NCI-H1694 treated with DMSO at 0.1 percent for 48 hours (cell line): Measurements from ENCODE around the gene CP.
"Not testable (repeated sequence)": the region's sequence is repeated elsewhere in the genome, so short reads cannot be mapped to it uniquely, and the experiment has no call there.

Experiments
- DNase-seq: peaks from one replicate; lab custom pipeline; 2025; lab: John Stamatoyannopoulos, UW

CP gene

DNA sequence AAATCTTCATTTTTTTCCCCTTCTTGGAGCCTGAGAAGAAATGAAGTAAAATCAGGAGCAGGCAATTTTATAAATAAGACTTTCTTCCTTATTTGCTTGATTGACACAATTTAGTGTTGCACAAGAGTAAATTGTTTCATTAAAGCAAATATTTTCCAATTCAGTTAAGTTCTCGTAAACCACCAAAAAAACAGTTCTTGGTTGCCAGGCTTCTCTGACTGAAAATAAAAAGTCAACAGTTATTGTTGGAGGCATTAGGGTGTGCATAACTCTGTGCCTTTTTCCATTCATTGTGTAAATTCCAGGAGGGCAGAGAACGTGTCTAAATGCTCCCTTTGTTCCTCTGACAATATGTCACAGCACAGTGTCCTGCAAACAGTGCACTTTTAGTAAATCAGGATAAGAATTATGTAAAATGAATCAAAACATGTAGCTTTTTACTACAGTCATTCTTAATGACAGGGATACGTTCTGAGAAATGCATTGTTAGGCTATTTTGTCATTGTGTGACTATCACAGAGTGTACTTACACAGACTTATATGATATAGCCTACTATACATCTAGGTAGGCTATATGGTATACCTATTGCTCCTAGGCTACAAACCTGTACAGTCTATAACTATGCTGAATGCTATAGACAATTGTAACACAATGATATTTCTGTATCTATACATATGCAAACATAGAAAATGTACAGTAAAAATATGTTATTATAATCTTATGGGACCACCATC lies at the start of gene CP:
Gene CP, minus strand, starts transcription at position 47 of the 735 bp plus-strand sequence. Its CDS starts 37 bp downstream, at position 10.
- no peak for DNase-seq

DNA sequence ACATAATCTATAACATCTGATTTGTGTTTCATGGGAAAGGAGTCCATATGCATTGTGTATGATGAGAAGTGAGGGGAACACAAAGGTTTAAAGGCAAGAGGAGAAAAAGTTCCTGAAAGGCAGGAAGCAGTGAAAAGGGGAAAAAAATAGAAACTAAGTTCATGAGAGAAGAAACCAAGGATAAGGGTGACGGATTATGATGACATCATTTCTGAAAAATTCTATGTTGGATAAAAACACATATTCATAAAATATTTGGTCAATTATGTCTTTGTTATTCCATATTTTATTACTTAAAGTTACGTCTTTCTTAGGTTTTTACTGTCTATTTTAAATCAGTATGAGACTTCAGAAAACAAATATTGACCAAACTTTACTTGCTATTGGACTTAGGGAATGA lies 48.6 kb upstream of the CP start:
- no peak for DNase-seq

DNA sequence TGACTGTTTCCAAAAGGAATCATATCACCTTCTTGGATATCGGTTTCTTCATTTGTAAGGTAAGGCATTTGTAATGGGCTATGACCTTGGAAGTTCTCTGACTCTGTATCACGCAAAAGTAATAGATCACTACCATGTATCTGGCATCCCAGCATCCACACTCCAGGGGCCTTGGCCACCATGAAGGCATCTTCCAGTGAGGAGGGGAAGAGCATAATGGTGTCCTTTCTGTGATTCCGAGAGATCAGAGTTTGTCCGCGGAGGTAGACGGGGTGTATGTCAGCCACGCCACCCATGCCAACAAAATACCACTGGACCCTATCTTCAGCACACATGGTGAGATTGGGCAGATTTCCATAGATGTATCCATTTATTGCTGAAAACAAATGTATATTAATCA lies 48.1 kb upstream of the CP start:
- DNase-seq, result no peak

GRCh38 chr3:149267565-149267964 lies 45.9 kb upstream of the CP start:
- no peak for DNase-seq

DNA sequence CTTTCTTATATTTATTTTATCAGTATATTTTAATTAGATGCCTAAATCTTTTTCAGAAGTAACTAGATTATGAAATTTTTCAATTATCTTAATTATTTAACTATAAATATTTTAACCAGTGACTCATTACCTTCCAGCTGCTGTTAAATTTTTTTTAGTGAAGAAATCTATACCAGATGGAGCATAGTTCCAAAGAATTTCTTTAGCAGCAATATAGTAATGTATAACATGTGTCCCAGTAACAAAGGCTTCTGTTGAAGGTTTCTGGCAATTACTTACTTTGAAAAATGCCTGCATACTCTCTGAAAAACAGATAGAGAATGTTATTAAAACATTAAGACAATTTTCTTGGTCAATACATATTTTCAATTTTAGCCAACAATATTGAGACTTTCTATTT lies 45.1 kb upstream of the CP start:
- DNase-seq, result no peak

DNA sequence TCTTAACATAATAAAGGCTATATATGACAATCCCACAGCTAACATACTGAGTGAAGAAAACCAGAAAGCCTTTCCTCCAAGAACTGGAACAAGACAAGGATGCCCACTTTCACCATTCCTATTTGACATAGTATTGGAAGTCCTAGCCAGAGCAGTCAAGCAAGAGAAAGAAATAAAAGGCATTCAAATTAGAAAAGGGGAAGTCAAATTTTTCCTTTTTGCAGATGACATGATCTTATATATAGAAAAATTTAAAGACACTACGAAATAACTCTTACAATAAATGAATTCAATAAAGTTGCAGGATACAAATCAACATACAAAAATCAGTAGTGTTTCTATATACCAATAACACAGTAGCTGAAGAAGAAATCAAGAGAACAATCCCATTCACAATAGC lies 42.2 kb upstream of the CP start:
- no peak for DNase-seq

DNA sequence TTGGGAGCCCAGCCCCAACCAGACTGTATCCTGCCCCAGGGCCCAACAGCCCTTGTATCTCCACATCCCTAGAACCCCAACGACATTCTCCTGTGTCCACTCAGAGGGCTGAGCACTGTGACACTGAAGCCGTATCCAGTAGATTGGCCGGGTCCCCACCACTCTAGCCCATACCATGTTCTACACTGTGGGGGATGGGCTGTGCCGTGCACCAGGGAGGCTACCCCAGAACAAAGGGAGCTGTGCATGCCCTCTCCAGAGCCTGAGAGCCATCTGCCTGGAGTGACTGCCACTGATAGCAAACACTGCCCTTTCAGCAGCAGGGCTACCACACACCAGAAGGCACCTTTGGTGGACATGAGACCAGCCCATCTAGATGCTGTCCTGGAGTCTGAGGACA lies 37.1 kb upstream of the CP start:
- no peak for DNase-seq

- DNase-seq, result no peak
Observed at GRCh38 chr3:149258298-149258697, 36.7 kb upstream of the CP start.

GRCh38 chr3:149252272-149252671 lies 30.6 kb upstream of the CP start:
- DNase-seq, result no peak

- DNase-seq, result no peak
Observed at GRCh38 chr3:149251186-149251585, 29.6 kb upstream of the CP start.

DNA sequence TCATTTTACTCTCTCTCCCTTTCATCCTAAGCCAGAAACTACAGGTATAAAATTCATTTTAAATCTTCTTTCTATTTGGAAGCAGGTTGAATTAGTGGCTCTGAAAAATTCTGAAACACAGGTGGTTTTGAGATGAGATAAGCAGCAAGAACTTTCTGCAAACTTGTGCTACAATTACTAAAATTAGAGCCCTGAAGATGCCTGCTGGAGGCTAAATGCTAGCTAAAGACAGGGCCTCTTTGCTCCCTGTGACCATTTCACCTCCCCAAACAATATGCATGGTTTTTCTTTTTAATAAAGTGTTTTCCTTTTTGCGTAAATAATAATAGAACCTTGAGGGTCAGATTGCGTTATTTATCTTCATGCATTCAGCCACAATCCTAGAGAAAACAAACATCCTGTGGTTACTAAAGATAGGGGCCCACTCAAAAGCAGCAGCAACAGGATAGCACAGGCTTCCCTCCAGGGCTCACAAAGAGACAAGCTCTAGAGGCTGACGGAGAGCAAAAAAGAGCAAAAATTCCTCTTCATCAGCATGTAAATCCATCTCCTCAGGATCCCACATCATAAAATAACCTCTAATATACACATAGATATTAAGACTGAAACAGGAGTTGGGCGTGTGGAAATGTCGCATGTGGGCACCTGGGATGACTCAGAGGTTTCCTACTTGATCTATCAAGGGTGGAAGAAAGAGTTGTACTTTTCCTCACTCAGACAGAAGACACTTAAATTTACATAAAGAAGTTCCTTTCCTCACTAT lies 26.5 kb upstream of the CP start:
- no peak for DNase-seq

- no peak for DNase-seq
Observed at GRCh38 chr3:149247008-149247710, 25.5 kb upstream of the CP start.

GRCh38 chr3:149245738-149246451 lies 24.3 kb upstream of the CP start:
- DNase-seq, result no peak

- no peak for DNase-seq
Observed at GRCh38 chr3:149243540-149243939, 21.9 kb upstream of the CP start.

DNA sequence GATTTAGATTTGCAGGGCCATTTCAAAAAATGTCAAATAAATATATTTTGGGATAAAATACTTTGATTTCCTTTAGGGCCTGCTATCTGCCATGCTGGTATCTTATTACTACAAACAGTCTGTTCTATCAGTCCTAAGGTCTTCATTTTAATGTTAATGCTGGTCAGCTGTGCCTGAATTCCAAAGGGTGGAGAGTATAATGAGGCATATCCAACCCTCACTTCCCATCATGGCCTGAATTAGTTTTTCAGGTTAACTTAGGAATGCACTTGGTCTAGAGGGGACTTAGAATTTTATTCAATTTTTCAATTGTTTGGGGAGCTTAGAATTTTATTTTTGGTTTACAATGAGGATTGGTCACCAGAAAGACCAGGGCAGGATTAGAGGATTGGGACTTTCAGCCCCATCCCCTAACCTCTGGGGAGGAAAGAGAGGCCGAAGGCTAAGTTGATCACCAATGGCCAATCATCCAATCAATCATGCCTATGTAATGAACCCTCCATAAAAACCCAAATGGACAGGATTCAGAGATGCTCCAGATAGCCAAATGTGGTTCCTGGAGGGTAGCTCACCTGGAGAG lies 17.8 kb upstream of the CP start:
- DNase-seq, result no peak

GRCh38 chr3:149238268-149238667 lies 16.6 kb upstream of the CP start:
- not testable (repeated sequence) for DNase-seq

DNA sequence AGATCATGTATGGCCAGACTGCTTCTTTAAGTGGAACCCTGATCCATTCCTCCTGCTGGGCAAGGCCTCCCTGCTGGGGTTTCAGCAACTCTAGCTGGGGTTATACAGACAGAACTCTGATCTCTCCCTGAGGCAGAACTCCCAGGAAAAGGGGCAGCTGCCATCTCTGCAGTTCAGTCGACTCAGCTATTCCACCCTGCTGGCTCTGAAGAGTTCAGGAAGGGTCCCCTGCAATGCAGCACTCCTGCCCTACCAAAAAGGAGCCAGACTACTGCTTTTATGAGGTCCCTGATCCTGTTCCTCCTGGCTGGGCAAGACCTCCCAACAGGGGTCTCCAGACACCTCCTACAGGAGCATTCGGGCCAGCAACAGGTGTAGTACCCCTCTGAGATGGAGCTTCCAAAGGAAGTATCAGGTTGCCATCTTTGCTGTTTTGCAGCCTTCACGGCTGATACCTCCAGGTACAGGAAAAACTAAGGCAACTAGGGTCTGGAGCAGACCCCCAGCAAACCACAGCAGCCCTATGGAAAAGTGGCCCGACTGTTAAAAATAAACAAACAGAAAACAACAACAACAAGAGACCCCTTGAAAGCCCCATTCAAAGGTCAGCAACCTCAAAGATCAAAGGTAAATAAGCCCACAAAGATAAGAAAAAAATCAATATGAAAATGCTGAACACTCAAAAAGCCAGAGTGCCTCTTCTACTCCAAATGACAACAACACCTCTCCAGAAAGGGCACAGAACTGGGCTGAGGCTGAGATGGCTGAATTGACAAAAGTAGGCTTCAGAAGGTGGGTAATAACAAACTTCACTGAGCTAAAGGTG lies 14.2 kb upstream of the CP start:
- no peak for DNase-seq

- no peak for DNase-seq
Observed at GRCh38 chr3:149234671-149235245, 13.1 kb upstream of the CP start.

GRCh38 chr3:149233323-149233722 lies 11.7 kb upstream of the CP start:
- DNase-seq, result no peak

- no peak for DNase-seq
Observed at GRCh38 chr3:149231871-149232270, 10.2 kb upstream of the CP start.
